ENCODE results near the gene GATA1. TPM values are rescaled to one million over a fixed set of nuclear protein-coding genes. Genes with fewer than 3 reads are reported as not detected.

The GATA1 gene

DNA sequence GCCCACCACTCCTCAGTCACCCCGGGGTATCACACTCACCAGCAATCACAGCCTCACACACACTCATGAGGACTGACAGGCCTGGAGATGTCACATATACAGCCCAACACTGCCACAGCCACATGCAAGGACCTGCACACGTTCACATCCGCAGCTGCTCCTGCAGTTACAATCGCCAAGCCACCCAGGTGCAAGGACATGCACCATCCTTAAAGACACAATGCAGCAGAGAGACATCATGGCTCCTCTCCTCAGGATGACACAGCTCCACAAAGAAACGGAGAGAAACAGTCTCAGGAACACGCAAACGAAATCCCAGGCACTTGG lies 48.0 kb downstream of the GATA1 start:
- H3K27me3 ChIP-seq (ENCODE audit: control insufficient read depth in 3 of 3, insufficient read depth in 3 of 3, low read depth in 1 of 3, low read length in 3 of 3), result peaks cover 5 to 55% (median 5%) of the 10 kb centered on the region in 3 experiments
- no peak overlapping the region for H3K9ac ChIP-seq (ENCODE audit: low read depth, low read length, poor library complexity)
- peak overlapping the region; percentile 93 for H2AFZ ChIP-seq (ENCODE audit: low read length)
- H3K4me3 ChIP-seq (ENCODE audit: low read length in 2 of 2), result peak overlapping the region in 1 of 2 donors; percentile 61
- H2AK5ac ChIP-seq (ENCODE audit: low read depth, low read length), result no peak overlapping the region
- no peak overlapping the region for H3K27ac ChIP-seq (replicated peaks; ENCODE audit: low read length)
- no peaks in the 10 kb centered on the region for H3K79me1 ChIP-seq (ENCODE audit: low read depth, low read length)
- DNase-seq (ENCODE audit: low spot score), result no peak
- H3K9me3 ChIP-seq (replicated peaks in 1 of 2; ENCODE audit: control insufficient read depth in 2 of 2, insufficient read depth in 1 of 2, low read depth in 1 of 2, low read length in 2 of 2), result no peaks in the 10 kb centered on the region
- H2BK5ac ChIP-seq (ENCODE audit: low read length), result no peak overlapping the region
- H2BK120ac ChIP-seq (ENCODE audit: low read depth, low read length), result no peak overlapping the region
- no peak overlapping the region for H4K8ac ChIP-seq (ENCODE audit: low read depth, low read length)
- H4K91ac ChIP-seq (ENCODE audit: low read depth, low read length, poor library complexity), result no peak overlapping the region
- H2BK15ac ChIP-seq (ENCODE audit: low read length), result no peak overlapping the region
- H3K23ac ChIP-seq (ENCODE audit: low read depth, low read length, poor library complexity), result no peak overlapping the region
- no peaks in the 10 kb centered on the region for H3K36me3 ChIP-seq (replicated peaks in 1 of 2; ENCODE audit: control insufficient read depth in 2 of 2, insufficient read depth in 2 of 2, low read length in 2 of 2)
- H3K14ac ChIP-seq (ENCODE audit: low read length), result no peak overlapping the region
- WGBS, 2 donors (ENCODE audit: extremely low coverage in 2 of 2, insufficient read length in 2 of 2, insufficient replicate concordance in 1 of 2), result no CpG with 5 or more reads among the region's 7 CpGs
- no peak overlapping the region for H2BK12ac ChIP-seq (ENCODE audit: low read length)
- no peak overlapping the region for H3K4ac ChIP-seq (ENCODE audit: low read length)
- H3K4me2 ChIP-seq (ENCODE audit: insufficient read depth, low read length, poor library complexity, severe bottlenecking), result no peak overlapping the region
- no peak overlapping the region for H3K18ac ChIP-seq (ENCODE audit: low read length)
- H3K4me1 ChIP-seq (ENCODE audit: control insufficient read depth in 2 of 2, insufficient read depth in 1 of 2, low read depth in 1 of 2, low read length in 2 of 2), result peaks cover 2 to 6% of the 10 kb centered on the region in 2 donors

GRCh38 chrX:48835524-48836329 lies 49.3 kb downstream of the GATA1 start, which contains the start of gene PCSK1N:
Gene PCSK1N, minus strand, starts transcription at chrX:48835610. Its CDS starts 78 bp downstream, at chrX:48835532.
- Histone ChIP-seq H2BK120ac (ENCODE audit: low read depth, low read length) (no peak within 1 kb of the TSS), H3K27ac (replicated peaks; ENCODE audit: low read length) (no peak within 1 kb of the TSS), H3K27me3 (ENCODE audit: control insufficient read depth in 3 of 3, insufficient read depth in 3 of 3, low read depth in 1 of 3, low read length in 3 of 3) (peaks cover 5 to 44% (median 5%) of the 10 kb centered on the region in 3 experiments), H3K4me1 (ENCODE audit: control insufficient read depth in 2 of 2, insufficient read depth in 1 of 2, low read depth in 1 of 2, low read length in 2 of 2) (peaks cover 2 to 6% of the 10 kb centered on the region in 2 donors), H4K91ac (ENCODE audit: low read depth, low read length, poor library complexity) (no peak within 1 kb of the TSS), H3K36me3 (replicated peaks in 1 of 2; ENCODE audit: control insufficient read depth in 2 of 2, insufficient read depth in 2 of 2, low read length in 2 of 2) (no peaks in the 10 kb centered on the region), H2BK15ac (ENCODE audit: low read length) (no peak within 1 kb of the TSS), H2BK12ac (ENCODE audit: low read length) (no peak within 1 kb of the TSS), H3K4me3 (ENCODE audit: low read length in 2 of 2) (peak within 1 kb of the TSS; percentile 61 to 69), H3K9ac (ENCODE audit: low read depth, low read length, poor library complexity) (no peak within 1 kb of the TSS), H3K23ac (ENCODE audit: low read depth, low read length, poor library complexity) (no peak within 1 kb of the TSS), H2AFZ (ENCODE audit: low read length) (peak within 1 kb of the TSS; percentile 93), H2AK5ac (ENCODE audit: low read depth, low read length) (no peak within 1 kb of the TSS), H3K9me3 (replicated peaks in 1 of 2; ENCODE audit: control insufficient read depth in 2 of 2, insufficient read depth in 1 of 2, low read depth in 1 of 2, low read length in 2 of 2) (no peaks in the 10 kb centered on the region), H3K79me1 (ENCODE audit: low read depth, low read length) (no peaks in the 10 kb centered on the region), H3K4ac (ENCODE audit: low read length) (no peak within 1 kb of the TSS), H3K18ac (ENCODE audit: low read length) (no peak within 1 kb of the TSS), H3K14ac (ENCODE audit: low read length) (peak within 1 kb of the TSS; percentile 82), H4K8ac (ENCODE audit: low read depth, low read length) (no peak within 1 kb of the TSS), H3K4me2 (ENCODE audit: insufficient read depth, low read length, poor library complexity, severe bottlenecking) (peak within 1 kb of the TSS; percentile 45), H2BK5ac (ENCODE audit: low read length) (no peak within 1 kb of the TSS)
- no peak for DNase-seq (ENCODE audit: low spot score)
- no CpG with 5 or more reads among the region's 35 CpGs for WGBS, 2 donors (ENCODE audit: extremely low coverage in 2 of 2, insufficient read length in 2 of 2, insufficient replicate concordance in 1 of 2)

DNA sequence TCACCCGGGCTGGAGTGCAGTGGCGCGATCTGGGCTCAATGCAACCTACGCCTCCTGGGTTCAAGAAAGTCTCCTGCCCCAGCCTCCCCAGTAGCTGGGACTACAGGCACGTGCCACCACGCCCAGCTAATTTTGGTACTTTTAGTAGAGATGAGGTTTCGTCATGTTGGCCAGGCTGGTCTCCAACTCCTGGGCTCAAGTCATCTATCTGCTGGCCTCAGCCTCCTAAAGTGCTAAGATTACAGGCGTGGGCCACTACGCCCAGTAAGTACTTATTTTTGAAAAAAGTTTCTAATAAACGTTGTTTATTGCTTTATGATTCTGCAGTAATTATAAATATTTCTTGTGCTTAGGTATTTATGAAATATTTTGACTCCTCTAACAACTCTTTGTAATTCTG lies 53.3 kb downstream of the GATA1 start:
- Histone ChIP-seq H3K4me2 (ENCODE audit: insufficient read depth, low read length, poor library complexity, severe bottlenecking) (no peak overlapping the region), H2BK12ac (ENCODE audit: low read length) (no peak overlapping the region), H3K18ac (ENCODE audit: low read length) (no peak overlapping the region), H3K4ac (ENCODE audit: low read length) (no peak overlapping the region), H2BK15ac (ENCODE audit: low read length) (no peak overlapping the region), H2AK5ac (ENCODE audit: low read depth, low read length) (no peak overlapping the region), H3K9ac (ENCODE audit: low read depth, low read length, poor library complexity) (no peak overlapping the region), H2BK5ac (ENCODE audit: low read length) (no peak overlapping the region), H3K79me1 (ENCODE audit: low read depth, low read length) (no peaks in the 10 kb centered on the region), H4K91ac (ENCODE audit: low read depth, low read length, poor library complexity) (no peak overlapping the region), H2BK120ac (ENCODE audit: low read depth, low read length) (no peak overlapping the region), H3K14ac (ENCODE audit: low read length) (no peak overlapping the region), H3K9me3 (replicated peaks in 1 of 2; ENCODE audit: control insufficient read depth in 2 of 2, insufficient read depth in 1 of 2, low read depth in 1 of 2, low read length in 2 of 2) (no peaks in the 10 kb centered on the region), H3K4me1 (ENCODE audit: control insufficient read depth in 2 of 2, insufficient read depth in 1 of 2, low read depth in 1 of 2, low read length in 2 of 2) (peaks cover 2 to 3% of the 10 kb centered on the region in 2 donors), H3K27me3 (ENCODE audit: control insufficient read depth in 3 of 3, insufficient read depth in 3 of 3, low read depth in 1 of 3, low read length in 3 of 3) (peaks cover 0 to 11% (median 2%) of the 10 kb centered on the region in 3 experiments), H3K4me3 (ENCODE audit: low read length in 2 of 2) (no peak overlapping the region), H2AFZ (ENCODE audit: low read length) (no peak overlapping the region), H3K27ac (replicated peaks; ENCODE audit: low read length) (no peak overlapping the region), H4K8ac (ENCODE audit: low read depth, low read length) (no peak overlapping the region), H3K23ac (ENCODE audit: low read depth, low read length, poor library complexity) (no peak overlapping the region), H3K36me3 (replicated peaks in 1 of 2; ENCODE audit: control insufficient read depth in 2 of 2, insufficient read depth in 2 of 2, low read length in 2 of 2) (no peaks in the 10 kb centered on the region)
- WGBS, 2 donors (ENCODE audit: extremely low coverage in 2 of 2, insufficient read length in 2 of 2, insufficient replicate concordance in 1 of 2), result no CpG with 5 or more reads among the region's 10 CpGs
- DNase-seq (ENCODE audit: low spot score), result no peak

Small RNAs within 50 kb of the gene (small RNA-seq; reads per million reads assigned to genes)
- gene RNU6-29P (ENCODE audit: insufficient read depth), result not detected

Measured in neuronal stem cell (in vitro differentiated cells).